Hematopoietic multipotent progenitor cell treated with erythropoietin and hydrocortisone succinate and interleukin-3 and kit ligand, for 6 days (in vitro differentiated cells): ENCODE measurements around the gene SSH2.

Experiments
- DNase-seq: peaks from one replicate; pipeline ENCODE4 v3.0.0-alpha.2; 2015

SSH2 gene

GRCh38 chr17:29619251-29619650 is 310.8 kb downstream of the SSH2 start:
- peak; percentile 63 for DNase-seq

GRCh38 chr17:29618272-29619065 is 311.6 kb downstream of the SSH2 start:
- DNase-seq = no peak

GRCh38 chr17:29617481-29618271 is 312.4 kb downstream of the SSH2 start:
- peak; percentile 90 for DNase-seq

- peak; percentile 95 for DNase-seq
Measured at GRCh38 chr17:29617125-29617480, 312.9 kb downstream of the SSH2 start.

- no peak for DNase-seq
Measured at GRCh38 chr17:29616300-29617048, 313.6 kb downstream of the SSH2 start.

GRCh38 chr17:29615492-29616299 is 314.3 kb downstream of the SSH2 start:
- DNase-seq = peak; percentile 93

- DNase-seq = peak; percentile 91
Measured at GRCh38 chr17:29615048-29615385, 315.0 kb downstream of the SSH2 start.

- no peak for DNase-seq
Measured at GRCh38 chr17:29614349-29615047, 315.5 kb downstream of the SSH2 start.

- DNase-seq = no peak
Measured at GRCh38 chr17:29613856-29614255, 316.2 kb downstream of the SSH2 start.

GRCh38 chr17:29613352-29613837 is 316.6 kb downstream of the SSH2 start:
- DNase-seq = peak; percentile 94

GRCh38 chr17:29612404-29613280 is 317.4 kb downstream of the SSH2 start:
- no peak for DNase-seq

- DNase-seq = no peak
Measured at GRCh38 chr17:29612094-29612403, 318.0 kb downstream of the SSH2 start.

- no peak for DNase-seq
Measured at GRCh38 chr17:29611351-29612093, 318.5 kb downstream of the SSH2 start.

- no peak for DNase-seq
Measured at GRCh38 chr17:29610395-29610794, 319.6 kb downstream of the SSH2 start.

GRCh38 chr17:29608986-29609385 is 321.0 kb downstream of the SSH2 start:
- no peak for DNase-seq

GRCh38 chr17:29607557-29608195 is 322.4 kb downstream of the SSH2 start:
- DNase-seq = no peak

- no peak for DNase-seq
Measured at GRCh38 chr17:29603109-29603674, 326.8 kb downstream of the SSH2 start.

- DNase-seq = no peak
Measured at GRCh38 chr17:29597361-29598172, 332.5 kb downstream of the SSH2 start.

GRCh38 chr17:29596811-29597210 is 333.2 kb downstream of the SSH2 start:
- no peak for DNase-seq
